SK-N-SH (cell line): ENCODE data around the gene MIPOL1.

Source experiments
- EP300 ChIP-seq, 2 experiments: IDR thresholded peaks; 2 replicates each; pipeline versions ENCODE4 v1.4.0 to v1.6.1; 2012; ENCODE audit warnings: borderline replicate concordance in 1 of 2, low read depth in 1 of 2, low read length in 1 of 2
- SMC3 ChIP-seq: IDR thresholded peaks from 2 replicates; pipeline ENCODE4 v1.6.1; 2012; ENCODE audit warnings: low read depth, low read length, improper control_type of control experiment
- YY1 ChIP-seq: IDR thresholded peaks from 2 replicates; pipeline ENCODE4 v1.4.0; 2012; ENCODE audit warnings: low read depth, mild to moderate bottlenecking
- TF ChIP-seq, protein P1 (sequence below): IDR thresholded peaks from 2 replicates; pipeline ENCODE4 v1.6.1; 2012; ENCODE audit warnings: mild to moderate bottlenecking, low read depth, low read length, moderate library complexity
- TF ChIP-seq, protein P2 (sequence below): fragments of 200-600 bp; sonication (generic); IDR thresholded peaks from 2 replicates; pipeline ENCODE4 v1.6.1; 2017; ENCODE audit warnings: antibody characterized with exemption, mild to moderate bottlenecking, moderate library complexity

DNA sequence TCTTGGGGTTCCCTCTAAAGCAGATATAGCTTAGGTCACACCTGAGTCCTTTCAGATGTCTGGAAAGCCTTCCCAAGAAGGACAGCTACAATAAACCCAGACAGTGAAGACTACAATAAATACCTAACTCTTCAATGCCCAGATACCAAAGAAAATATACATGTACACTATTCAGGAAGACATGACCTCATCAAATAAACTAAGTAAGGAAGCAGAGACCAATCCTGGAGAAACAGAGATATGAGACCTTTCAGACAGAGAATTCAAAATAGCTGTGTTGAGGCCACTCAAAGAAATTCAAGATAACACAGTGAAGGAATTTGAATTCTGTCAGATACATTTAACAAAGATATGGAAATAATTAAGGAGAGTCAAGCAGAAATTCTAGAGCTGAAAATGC, 15.3 kb downstream of the MIPOL1 start:
- TF ChIP-seq YY1, result no peak
- TF ChIP-seq, protein P1, sequence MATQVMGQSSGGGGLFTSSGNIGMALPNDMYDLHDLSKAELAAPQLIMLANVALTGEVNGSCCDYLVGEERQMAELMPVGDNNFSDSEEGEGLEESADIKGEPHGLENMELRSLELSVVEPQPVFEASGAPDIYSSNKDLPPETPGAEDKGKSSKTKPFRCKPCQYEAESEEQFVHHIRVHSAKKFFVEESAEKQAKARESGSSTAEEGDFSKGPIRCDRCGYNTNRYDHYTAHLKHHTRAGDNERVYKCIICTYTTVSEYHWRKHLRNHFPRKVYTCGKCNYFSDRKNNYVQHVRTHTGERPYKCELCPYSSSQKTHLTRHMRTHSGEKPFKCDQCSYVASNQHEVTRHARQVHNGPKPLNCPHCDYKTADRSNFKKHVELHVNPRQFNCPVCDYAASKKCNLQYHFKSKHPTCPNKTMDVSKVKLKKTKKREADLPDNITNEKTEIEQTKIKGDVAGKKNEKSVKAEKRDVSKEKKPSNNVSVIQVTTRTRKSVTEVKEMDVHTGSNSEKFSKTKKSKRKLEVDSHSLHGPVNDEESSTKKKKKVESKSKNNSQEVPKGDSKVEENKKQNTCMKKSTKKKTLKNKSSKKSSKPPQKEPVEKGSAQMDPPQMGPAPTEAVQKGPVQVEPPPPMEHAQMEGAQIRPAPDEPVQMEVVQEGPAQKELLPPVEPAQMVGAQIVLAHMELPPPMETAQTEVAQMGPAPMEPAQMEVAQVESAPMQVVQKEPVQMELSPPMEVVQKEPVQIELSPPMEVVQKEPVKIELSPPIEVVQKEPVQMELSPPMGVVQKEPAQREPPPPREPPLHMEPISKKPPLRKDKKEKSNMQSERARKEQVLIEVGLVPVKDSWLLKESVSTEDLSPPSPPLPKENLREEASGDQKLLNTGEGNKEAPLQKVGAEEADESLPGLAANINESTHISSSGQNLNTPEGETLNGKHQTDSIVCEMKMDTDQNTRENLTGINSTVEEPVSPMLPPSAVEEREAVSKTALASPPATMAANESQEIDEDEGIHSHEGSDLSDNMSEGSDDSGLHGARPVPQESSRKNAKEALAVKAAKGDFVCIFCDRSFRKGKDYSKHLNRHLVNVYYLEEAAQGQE, result no peak
- TF ChIP-seq, protein P2, sequence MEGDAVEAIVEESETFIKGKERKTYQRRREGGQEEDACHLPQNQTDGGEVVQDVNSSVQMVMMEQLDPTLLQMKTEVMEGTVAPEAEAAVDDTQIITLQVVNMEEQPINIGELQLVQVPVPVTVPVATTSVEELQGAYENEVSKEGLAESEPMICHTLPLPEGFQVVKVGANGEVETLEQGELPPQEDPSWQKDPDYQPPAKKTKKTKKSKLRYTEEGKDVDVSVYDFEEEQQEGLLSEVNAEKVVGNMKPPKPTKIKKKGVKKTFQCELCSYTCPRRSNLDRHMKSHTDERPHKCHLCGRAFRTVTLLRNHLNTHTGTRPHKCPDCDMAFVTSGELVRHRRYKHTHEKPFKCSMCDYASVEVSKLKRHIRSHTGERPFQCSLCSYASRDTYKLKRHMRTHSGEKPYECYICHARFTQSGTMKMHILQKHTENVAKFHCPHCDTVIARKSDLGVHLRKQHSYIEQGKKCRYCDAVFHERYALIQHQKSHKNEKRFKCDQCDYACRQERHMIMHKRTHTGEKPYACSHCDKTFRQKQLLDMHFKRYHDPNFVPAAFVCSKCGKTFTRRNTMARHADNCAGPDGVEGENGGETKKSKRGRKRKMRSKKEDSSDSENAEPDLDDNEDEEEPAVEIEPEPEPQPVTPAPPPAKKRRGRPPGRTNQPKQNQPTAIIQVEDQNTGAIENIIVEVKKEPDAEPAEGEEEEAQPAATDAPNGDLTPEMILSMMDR, result no peak
- no peak for TF ChIP-seq SMC3
- no peak for TF ChIP-seq EP300 (IDR thresholded peaks at IDR 0.05; ENCODE audit: borderline replicate concordance in 1 of 2, low read depth in 1 of 2, low read length in 1 of 2)
